IMR-90 (cell line): ENCODE measurements around the gene CTSO. TPM values are rescaled to one million over a fixed set of nuclear protein-coding genes. Genes with fewer than 3 reads are reported as not detected.

Experiments
- ATAC-seq: fragments of 200-7000 bp; cut with Tn5 transposase; 2 replicates; pipeline ENCODE4 v1.9.1; 2020; ENCODE audit warnings: low read depth, mild to moderate bottlenecking, moderate library complexity
- BruUV-seq: library from RNA; stranded (reverse); fragments of 400-500 nt; replicated peaks from 2 replicates; lab custom pipeline; 2021; lab: Mats Ljungman, UMichigan
- CTCF ChIA-PET: fragments of 300-600 bp; formaldehyde crosslinking; extraction: SDS; loops from one replicate; lab custom pipeline; 2021; ENCODE audit warnings: antibody characterized with exemption; lab: Yijun Ruan, JAX
- POLR2A ChIA-PET: fragments of 300-600 bp; sonication (Branson Sonifier 250); formaldehyde crosslinking; loops from one replicate; lab custom pipeline; 2022; ENCODE audit warnings: antibody characterized with exemption; ENCODE audit not compliant: unreplicated experiment; lab: Charles Lee
- DNase-seq: peaks from one replicate; pipeline ENCODE4 v3.0.0; 2013
- H2AFZ ChIP-seq: replicated peaks from 2 replicates; pipeline ENCODE3; 2013; ENCODE audit warnings: low read length, mild to moderate bottlenecking; ENCODE audit not compliant: poor library complexity
- H2AK5ac ChIP-seq: 2 replicates; pipeline ENCODE4 v1.6.1; 2013; ENCODE audit warnings: low read depth, low read length, inconsistent platforms
- H2AK9ac ChIP-seq: replicated peaks from 2 replicates; pipeline ENCODE3; 2013; ENCODE audit warnings: mild to moderate bottlenecking, low read depth, low read length, moderate library complexity; ENCODE audit not compliant: poor library complexity
- H2BK120ac ChIP-seq: 2 replicates; pipeline ENCODE4 v1.6.1; 2013; ENCODE audit warnings: low read depth, low read length, inconsistent platforms
- H2BK15ac ChIP-seq: 3 replicates; pipeline ENCODE4 v1.6.1; 2013; ENCODE audit warnings: low read depth, low read length, inconsistent platforms
- H2BK20ac ChIP-seq: 2 replicates; pipeline ENCODE4 v1.6.1; 2013; ENCODE audit warnings: low read depth, mild to moderate bottlenecking, inconsistent platforms, low read length, moderate library complexity
- H2BK5ac ChIP-seq: 2 replicates; pipeline ENCODE4 v1.6.1; 2013; ENCODE audit warnings: mild to moderate bottlenecking, low read depth, low read length, inconsistent platforms; ENCODE audit not compliant: poor library complexity, severe bottlenecking
- H3K14ac ChIP-seq: replicated peaks from 2 replicates; pipeline ENCODE4 v1.6.1; 2013; ENCODE audit warnings: low read depth, low read length, inconsistent platforms
- H3K18ac ChIP-seq: 2 replicates; pipeline ENCODE4 v1.6.1; 2013; ENCODE audit warnings: low read depth, low read length, control low read depth
- H3K23ac ChIP-seq: 2 replicates; pipeline ENCODE4 v1.6.1; 2013; ENCODE audit warnings: low read depth, low read length, inconsistent platforms
- H3K27ac ChIP-seq: 2 replicates; pipeline ENCODE4 v1.5.1; 2013; ENCODE audit warnings: mild to moderate bottlenecking, control low read depth, low read length; ENCODE audit not compliant: insufficient read depth
- H3K27me3 ChIP-seq: 2 replicates; pipeline ENCODE4 v1.6.1; 2013; ENCODE audit warnings: low read length; ENCODE audit not compliant: control insufficient read depth, insufficient read depth
- H3K36me3 ChIP-seq: 2 replicates; pipeline ENCODE4 v1.6.1; 2013; ENCODE audit warnings: low read length, mixed read lengths; ENCODE audit not compliant: control insufficient read depth, insufficient read depth
- H3K4ac ChIP-seq: 2 replicates; pipeline ENCODE4 v1.6.1; 2013; ENCODE audit warnings: low read depth, low read length, inconsistent platforms
- H3K4me1 ChIP-seq: 2 replicates; pipeline ENCODE4 v1.6.1; 2013; ENCODE audit warnings: low read length, mixed read lengths; ENCODE audit not compliant: control insufficient read depth, insufficient read depth
- H3K4me2 ChIP-seq: 2 replicates; pipeline ENCODE4 v1.6.1; 2013; ENCODE audit warnings: low read depth, mild to moderate bottlenecking, control low read depth, low read length, moderate library complexity
- H3K4me3 ChIP-seq: 2 replicates; pipeline ENCODE4 v1.5.1; 2013; ENCODE audit warnings: low read depth, mild to moderate bottlenecking, control low read depth, low read length, moderate library complexity; ENCODE audit not compliant: insufficient read depth
- H3K56ac ChIP-seq: 2 replicates; pipeline ENCODE4 v1.6.1; 2013; ENCODE audit warnings: low read length, inconsistent platforms; ENCODE audit not compliant: insufficient read depth; ENCODE audit errors: extremely low read depth
- H3K79me1 ChIP-seq, 2 experiments: 2 replicates each; pipeline ENCODE4 v1.6.1; 2013; ENCODE audit warnings: low read length in 2 of 2, inconsistent platforms in 1 of 2, low read depth in 1 of 2
- H3K9ac ChIP-seq: 2 replicates; pipeline ENCODE4 v1.6.1; 2013; ENCODE audit warnings: low read depth, low read length, control low read depth
- H3K9me1 ChIP-seq: 2 replicates; pipeline ENCODE4 v1.6.1; 2013; ENCODE audit warnings: low read length, inconsistent platforms; ENCODE audit not compliant: insufficient read depth
- H3K9me3 ChIP-seq: 2 replicates; pipeline ENCODE4 v1.6.1; 2013; ENCODE audit warnings: low read length; ENCODE audit not compliant: control insufficient read depth, insufficient read depth
- H4K20me1 ChIP-seq: 2 replicates; pipeline ENCODE4 v1.6.1; 2013; ENCODE audit warnings: low read length, inconsistent platforms; ENCODE audit not compliant: insufficient read depth
- H4K5ac ChIP-seq: 2 replicates; pipeline ENCODE4 v1.6.1; 2013; ENCODE audit warnings: mild to moderate bottlenecking, low read depth, low read length, control low read depth
- H4K8ac ChIP-seq, 2 experiments: 2 replicates each; pipeline ENCODE4 v1.6.1; 2013; ENCODE audit warnings: low read depth in 2 of 2, low read length in 2 of 2, control low read depth in 1 of 2, inconsistent platforms in 1 of 2
- H4K91ac ChIP-seq: 2 replicates; pipeline ENCODE4 v1.6.1; 2013; ENCODE audit warnings: low read depth, low read length, inconsistent platforms; ENCODE audit not compliant: insufficient read depth
- BHLHE40 ChIP-seq: fragments of 150-350 bp; IDR thresholded peaks from 2 replicates; pipeline ENCODE4 v1.6.1; 2016; ENCODE audit warnings: mild to moderate bottlenecking, low read depth, low read length
- CEBPB ChIP-seq: IDR thresholded peaks from 2 replicates; pipeline ENCODE4 v1.6.1; 2012; ENCODE audit warnings: low read depth, low read length, improper control_type of control experiment
- CHD1 ChIP-seq: IDR thresholded peaks from 2 replicates; pipeline ENCODE4 v1.6.1; 2012; ENCODE audit warnings: low read depth, low read length, improper control_type of control experiment
- CTCF ChIP-seq: conservative IDR thresholded peaks from 2 replicates; pipeline ENCODE4 v1.5.1; 2012; ENCODE audit warnings: mild to moderate bottlenecking, low read depth, low read length, improper control_type of control experiment
- ELK1 ChIP-seq: fragments of 150-350 bp; IDR thresholded peaks from 2 replicates; pipeline ENCODE4 v1.6.1; 2016; ENCODE audit warnings: low read depth, mild to moderate bottlenecking, low read length, moderate library complexity, borderline replicate concordance
- FOS ChIP-seq: fragments of 150-350 bp; IDR thresholded peaks from 2 replicates; pipeline ENCODE4 v1.6.1; 2016; ENCODE audit warnings: low read depth, low read length
- MAFK ChIP-seq: IDR thresholded peaks from 2 replicates; pipeline ENCODE4 v1.6.1; 2012; ENCODE audit warnings: low read depth, low read length, improper control_type of control experiment
- MAZ ChIP-seq: IDR thresholded peaks from 2 replicates; pipeline ENCODE4 v1.6.1; 2012; ENCODE audit warnings: low read depth, mild to moderate bottlenecking, low read length, improper control_type of control experiment, moderate library complexity, borderline replicate concordance
- MXI1 ChIP-seq: IDR thresholded peaks from 2 replicates; pipeline ENCODE4 v1.6.1; 2012; ENCODE audit warnings: low read depth, mild to moderate bottlenecking, low read length, moderate library complexity, borderline replicate concordance
- NFE2L2 ChIP-seq: fragments of 150-350 bp; IDR thresholded peaks from 2 replicates; pipeline ENCODE4 v1.6.1; 2016; ENCODE audit warnings: low read depth, mild to moderate bottlenecking, low read length
- POLR2A ChIP-seq: IDR thresholded peaks from 2 replicates; pipeline ENCODE4 v1.6.1; 2012; ENCODE audit warnings: mild to moderate bottlenecking, low read depth, low read length
- RAD21 ChIP-seq: IDR thresholded peaks from 2 replicates; pipeline ENCODE4 v1.6.1; 2012; ENCODE audit warnings: low read length, improper control_type of control experiment
- RCOR1 ChIP-seq: IDR thresholded peaks from 2 replicates; pipeline ENCODE4 v1.6.1; 2012; ENCODE audit warnings: mild to moderate bottlenecking, low read length, improper control_type of control experiment; ENCODE audit not compliant: insufficient replicate concordance
- RFX5 ChIP-seq: IDR thresholded peaks from 2 replicates; pipeline ENCODE4 v1.8.0; 2012; ENCODE audit warnings: low read depth, mild to moderate bottlenecking, low read length, moderate library complexity
- SMC3 ChIP-seq: fragments of 150-350 bp; IDR thresholded peaks from 2 replicates; pipeline ENCODE4 v1.6.1; 2016; ENCODE audit warnings: low read depth, mild to moderate bottlenecking, antibody characterized with exemption, low read length, moderate library complexity
- USF2 ChIP-seq: fragments of 150-350 bp; IDR thresholded peaks from 2 replicates; pipeline ENCODE4 v1.6.1; 2017; ENCODE audit warnings: mild to moderate bottlenecking, antibody characterized with exemption, low read length, low read depth
- WGBS, 2 experiments: methylation state at CpG; one replicate each; pipeline versions ENCODE4 v1.1.5 to v1.1.7; 2013; ENCODE audit warnings: missing lambda C conversion rate in 2 of 2; ENCODE audit not compliant: insufficient read length in 1 of 2; ENCODE audit errors: extremely low coverage in 2 of 2; 5-methylcytosine and 5-hydroxymethylcytosine counted together
- dilution Hi-C: fragments of 300-500 bp; cut with HindIII; formaldehyde crosslinking; loops from one replicate; pipeline ENCODE4 v1.14.3; 2018; ENCODE audit warnings: low sequenced_read_pairs; ENCODE audit not compliant: unreplicated experiment
- in situ Hi-C: fragments of 300-500 bp; cut with MboI; formaldehyde crosslinking; loops from 3 replicates; pipeline ENCODE4 v1.14.3; 2019; ENCODE audit warnings: low sequenced_read_pairs, inconsistent platforms, mixed read lengths
- intact Hi-C: fragments of 100-400 bp; cut with micrococcal nuclease; formaldehyde crosslinking; loops from 2 replicates; pipeline ENCODE4 v1.10.0; 2022
- polyA plus RNA-seq, 3 experiments: library from polyadenylated mRNA; depleted of rRNA; stranded (reverse); fragments of >200 nt; gene quantifications; 2 replicates each; pipeline ENCODE4 v1.2.3, GENCODE V29; 2012; ENCODE audit warnings: low replicate concordance in 1 of 3
- total RNA-seq: library from RNA; depleted of rRNA; stranded (reverse); fragments of >200 nt; gene quantifications from 2 replicates; pipeline ENCODE4 v1.2.3, GENCODE V29; 2012

CTSO gene
- total and polyA plus RNA-seq, 2 of the 4 experiments (the other 2 are of a cell fraction): 2.9 to 3.9 TPM

GRCh38 chr4:155935389-155935986, 18.2 kb downstream of the CTSO start:
- ChIA-PET POLR2A (no interaction called here), CTCF (no interaction called here)
- no TSS peak for BruUV-seq
- 94% methylated on average over 2 of the region's 4 CpGs; no CpG with 5 or more reads in 1 of the 2 experiments for WGBS, 2 experiments
- no peaks in the 10 kb centered on the region for H4K20me1 ChIP-seq
- no peak overlapping the region for H3K14ac ChIP-seq
- no peaks in the 10 kb centered on the region for H3K4me1 ChIP-seq
- no peak overlapping the region for H2BK5ac ChIP-seq
- in situ Hi-C loops: no loop called here
- H3K56ac ChIP-seq: no peak overlapping the region
- no peak for ATAC-seq
- no peak overlapping the region for H3K4me2 ChIP-seq
- no peaks in the 10 kb centered on the region for H3K36me3 ChIP-seq
- no peak overlapping the region for H2AFZ ChIP-seq
- no peak overlapping the region for H2BK20ac ChIP-seq
- no peak overlapping the region for H2AK9ac ChIP-seq
- H3K9me1 ChIP-seq: no peaks in the 10 kb centered on the region
- DNase-seq: no peak
- H3K23ac ChIP-seq: no peak overlapping the region
- H3K4ac ChIP-seq: no peak overlapping the region
- H3K27me3 ChIP-seq: no peaks in the 10 kb centered on the region
- dilution Hi-C loops: no loop called here
- no peaks in the 10 kb centered on the region for H3K79me1 ChIP-seq
- H2BK15ac ChIP-seq: no peak overlapping the region
- no peak overlapping the region for H3K4me3 ChIP-seq
- no peak overlapping the region for H2AK5ac ChIP-seq
- no peak overlapping the region for H2BK120ac ChIP-seq
- H4K8ac ChIP-seq: no peak overlapping the region
- no peaks in the 10 kb centered on the region for H3K9me3 ChIP-seq
- intact Hi-C loops: no loop called here
- no peak overlapping the region for H4K5ac ChIP-seq
- no peak overlapping the region for H3K27ac ChIP-seq
- H3K9ac ChIP-seq: no peak overlapping the region
- TF ChIP-seq MXI1 (no peak), ELK1 (no peak), CTCF (no peak), USF2 (no peak), CHD1 (no peak), CEBPB (no peak), MAZ (no peak), SMC3 (no peak), RCOR1 (no peak), RAD21 (no peak), RFX5 (no peak), NFE2L2 (no peak), BHLHE40 (no peak), MAFK (no peak), FOS (no peak), POLR2A (no peak)
- H4K91ac ChIP-seq: no peak overlapping the region
- H3K18ac ChIP-seq: no peak overlapping the region
